ENCODE measurements around the gene MTG2. TPM values are rescaled to one million over a fixed set of nuclear protein-coding genes. Genes with fewer than 3 reads are reported as not detected.

MTG2 gene
- total RNA-seq, 1 donor from 2014 or later: 32.9 TPM

DNA sequence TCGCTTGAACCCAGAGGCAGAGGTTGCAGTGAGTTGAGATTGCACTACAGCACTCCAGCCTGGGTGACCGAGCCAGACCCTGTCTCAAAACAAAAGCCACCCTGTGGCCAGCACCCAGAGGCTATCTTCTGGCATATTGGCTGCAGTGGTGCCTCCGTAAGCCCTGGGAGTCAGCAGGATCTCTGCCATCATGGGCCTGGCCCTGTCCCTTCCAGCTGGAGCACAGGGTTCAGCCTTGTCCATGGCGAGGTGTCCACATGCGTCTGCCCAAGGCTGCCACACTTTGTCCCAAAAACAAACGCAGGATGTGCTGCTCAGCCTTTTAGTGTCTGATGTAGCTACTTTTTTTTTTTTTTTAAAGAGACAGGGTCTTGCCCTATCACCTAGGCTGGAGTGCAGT is 15.4 kb upstream of the MTG2 start:
- Mint-ChIP-seq H3K4me1 (no peaks in the 10 kb centered on the region), H3K27me3 (ENCODE audit: low read depth) (no peaks in the 10 kb centered on the region)
- TF ChIP-seq CTCF (conservative IDR thresholded peaks at IDR 0.05): no peak

GRCh38 chr20:62168061-62168460 is 14.8 kb upstream of the MTG2 start:
- Mint-ChIP-seq H3K36me3 (ENCODE audit: low read depth) (peaks cover 3% of the 10 kb centered on the region), H3K4me3 (no peak overlapping the region), H3K27ac (ENCODE audit: unreplicated experiment) (no peak overlapping the region), H3K4me1 (no peaks in the 10 kb centered on the region), H3K27me3 (ENCODE audit: low read depth) (no peaks in the 10 kb centered on the region), H3K9me3 (no peaks in the 10 kb centered on the region)
- no peak for TF ChIP-seq CTCF (conservative IDR thresholded peaks at IDR 0.05)
- no peak for DNase-seq (ENCODE audit: low read depth, low spot score)

More for the DNA sequence above, 15.4 kb upstream of the MTG2 start:
- no peak overlapping the region for H3K27ac Mint-ChIP-seq (ENCODE audit: unreplicated experiment)
- no peak overlapping the region for H3K4me3 Mint-ChIP-seq
- H3K36me3 Mint-ChIP-seq (ENCODE audit: low read depth): peaks cover 3% of the 10 kb centered on the region
- DNase-seq (ENCODE audit: low read depth, low spot score): no peak
- no peaks in the 10 kb centered on the region for H3K9me3 Mint-ChIP-seq

GRCh38 chr20:62168890-62169435 is 13.9 kb upstream of the MTG2 start:
- Mint-ChIP-seq H3K27ac (ENCODE audit: unreplicated experiment) (peak overlapping the region; percentile 87), H3K4me3 (no peak overlapping the region), H3K9me3 (no peaks in the 10 kb centered on the region), H3K36me3 (ENCODE audit: low read depth) (peaks cover 3% of the 10 kb centered on the region), H3K4me1 (no peaks in the 10 kb centered on the region), H3K27me3 (ENCODE audit: low read depth) (no peaks in the 10 kb centered on the region)
- TF ChIP-seq CTCF (conservative IDR thresholded peaks at IDR 0.05): no peak
- no peak for DNase-seq (ENCODE audit: low read depth, low spot score)

GRCh38 chr20:62170536-62170935 is 12.3 kb upstream of the MTG2 start:
- no peak for TF ChIP-seq CTCF (conservative IDR thresholded peaks at IDR 0.05)
- no peaks in the 10 kb centered on the region for H3K4me1 Mint-ChIP-seq

GRCh38 chr20:62171245-62171644 is 11.6 kb upstream of the MTG2 start:
- H3K4me3 Mint-ChIP-seq: no peak overlapping the region
- H3K4me1 Mint-ChIP-seq: no peaks in the 10 kb centered on the region
- peaks cover 8% of the 10 kb centered on the region for H3K36me3 Mint-ChIP-seq (ENCODE audit: low read depth)
- H3K27me3 Mint-ChIP-seq (ENCODE audit: low read depth): no peaks in the 10 kb centered on the region
- peak overlapping the region; percentile 53 for H3K27ac Mint-ChIP-seq (ENCODE audit: unreplicated experiment)
- DNase-seq (ENCODE audit: low read depth, low spot score): no peak
- TF ChIP-seq CTCF (conservative IDR thresholded peaks at IDR 0.05): no peak
- H3K9me3 Mint-ChIP-seq: no peaks in the 10 kb centered on the region

More at GRCh38 chr20:62170536-62170935, 12.3 kb upstream of the MTG2 start:
- H3K9me3 Mint-ChIP-seq: no peaks in the 10 kb centered on the region
- H3K4me3 Mint-ChIP-seq: no peak overlapping the region
- H3K27me3 Mint-ChIP-seq (ENCODE audit: low read depth): no peaks in the 10 kb centered on the region
- peaks cover 8% of the 10 kb centered on the region for H3K36me3 Mint-ChIP-seq (ENCODE audit: low read depth)
- no peak for DNase-seq (ENCODE audit: low read depth, low spot score)
- H3K27ac Mint-ChIP-seq (ENCODE audit: unreplicated experiment): no peak overlapping the region
